RWPE1 (cell line): ENCODE measurements around the gene BCL2L2.
"Not testable (repeated sequence)": the region's sequence is repeated elsewhere in the genome, so short reads cannot be mapped to it uniquely, and the experiment has no call there.

Source experiments
- CTCF ChIA-PET: fragments of 350-600 bp; sonication (Branson Sonifier 250); formaldehyde crosslinking; extraction: SDS; loops from one replicate; lab custom pipeline; 2021; lab: Yijun Ruan, JAX
- POLR2A ChIA-PET: fragments of 400-600 bp; formaldehyde crosslinking; extraction: SDS; loops from one replicate; lab custom pipeline; 2020; ENCODE audit warnings: antibody characterized with exemption; ENCODE audit not compliant: low non-redundant PET; lab: Yijun Ruan, JAX
- DNase-seq: peaks from one replicate; pipeline ENCODE4 v3.0.0; 2012; ENCODE audit warnings: low spot score
- H3K27ac ChIP-seq: fragments of 450-650 bp; 2 replicates; pipeline ENCODE4 v1.5.1; 2017
- CTCF ChIP-seq: fragments of 450-650 bp; conservative IDR thresholded peaks from 2 replicates; pipeline ENCODE4 v1.5.1; 2017; ENCODE audit warnings: low read depth, mild to moderate bottlenecking

Gene BCL2L2

GRCh38 chr14:23306412-23307145, at the start of gene BCL2L2:
TSS of gene BCL2L2 (plus strand) at chr14:23306833. CDS start at chr14:23307768, 935 bp downstream.
- peak; percentile 72 for DNase-seq
- H3K27ac ChIP-seq, result peak within 1 kb of the TSS; percentile 85
- ChIA-PET CTCF (interaction anchor here (2.0 kb wide), 1 partner anchor 14 kb away, joined by 10 read pairs; the partner anchor contains the start of gene PABPN1), POLR2A (interaction anchor here (0.6 to 1.6 kb wide), 5 partner anchors 15 to 235 kb away, joined by 3 to 12 read pairs (median 4); partner anchors contain the start of gene PABPN1)
- TF ChIP-seq CTCF, result no peak

- CTCF ChIA-PET, result interaction anchor here (0.6 kb wide), 2 partner anchors 41 to 1518 kb away, joined by 5 to 6 read pairs; no protein-coding TSS in a partner anchor
- no peak for TF ChIP-seq CTCF
- DNase-seq, result no peak
- no peak overlapping the region for H3K27ac ChIP-seq
- POLR2A ChIA-PET, result interaction anchor here (0.6 kb wide), 1 partner anchor 125 kb away, joined by 3 read pairs; no protein-coding TSS in a partner anchor
Measured at GRCh38 chr14:23258256-23258655, 48.4 kb upstream of the BCL2L2 start.

- TF ChIP-seq CTCF, result no peak
- DNase-seq, result no peak
- ChIA-PET POLR2A (interaction anchor here (0.5 kb wide), 1 partner anchor 38 kb away, joined by 3 read pairs; no protein-coding TSS in a partner anchor), CTCF (interaction anchor here (0.6 to 0.7 kb wide), 2 partner anchors 37 to 67 kb away, joined by 3 read pairs; no protein-coding TSS in a partner anchor)
- no peak overlapping the region for H3K27ac ChIP-seq
Measured at GRCh38 chr14:23259426-23259825, 47.2 kb upstream of the BCL2L2 start.

GRCh38 chr14:23260849-23261248, 45.8 kb upstream of the BCL2L2 start:
- H3K27ac ChIP-seq, DNase-seq, CTCF ChIA-PET, POLR2A ChIA-PET: not testable (repeated sequence)

- H3K27ac ChIP-seq, result no peak overlapping the region
- TF ChIP-seq CTCF, result no peak
- DNase-seq, result no peak
- ChIA-PET POLR2A (interaction anchor here (1.1 kb wide), 1 partner anchor 13 kb away, joined by 3 read pairs; no protein-coding TSS in a partner anchor), CTCF (interaction anchor here (1.2 kb wide), 1 partner anchor 32 kb away, joined by 3 read pairs; no protein-coding TSS in a partner anchor)
Measured at GRCh38 chr14:23269193-23269592, 37.4 kb upstream of the BCL2L2 start.

- ChIA-PET POLR2A (interaction anchor here (1.0 to 1.2 kb wide), 2 partner anchors 11 to 14 kb away, joined by 3 read pairs; no protein-coding TSS in a partner anchor), CTCF (no interaction called here)
- no peak overlapping the region for H3K27ac ChIP-seq
- TF ChIP-seq CTCF, result no peak
- no peak for DNase-seq
Measured at GRCh38 chr14:23275412-23275811, 31.2 kb upstream of the BCL2L2 start.

GRCh38 chr14:23277189-23277588, 29.4 kb upstream of the BCL2L2 start:
- DNase-seq, result no peak
- CTCF ChIA-PET, result interaction anchor here (0.6 kb wide), 1 partner anchor 1109 kb away, joined by 6 read pairs; no protein-coding TSS in a partner anchor
- H3K27ac ChIP-seq, result no peak overlapping the region
- POLR2A ChIA-PET, result no interaction called here
- no peak for TF ChIP-seq CTCF

GRCh38 chr14:23277928-23278327, 28.7 kb upstream of the BCL2L2 start:
- CTCF ChIA-PET, result interaction anchor here (0.6 kb wide), 1 partner anchor 76 kb away, joined by 4 read pairs; no protein-coding TSS in a partner anchor
- H3K27ac ChIP-seq, DNase-seq, POLR2A ChIA-PET: not testable (repeated sequence)
